ENCODE measurements around the gene CRTAC1.

Gene CRTAC1

GRCh38 chr10:97838091-97838490, 192.3 kb downstream of the CRTAC1 start:
- TF ChIP-seq ZFX (IDR thresholded peaks at IDR 0.05; ENCODE audit: borderline replicate concordance) (no peak), CTCF (IDR thresholded peaks at IDR 0.05) (no peak)
- no peak overlapping the region for H3K27ac ChIP-seq

- TF ChIP-seq CTCF (IDR thresholded peaks at IDR 0.05) (no peak), ZFX (IDR thresholded peaks at IDR 0.05; ENCODE audit: borderline replicate concordance) (no peak)
- H3K27ac ChIP-seq, result no peak overlapping the region
Measured at GRCh38 chr10:97836446-97836845, 194.0 kb downstream of the CRTAC1 start.

- TF ChIP-seq CTCF (IDR thresholded peaks at IDR 0.05) (no peak), ZFX (IDR thresholded peaks at IDR 0.05; ENCODE audit: borderline replicate concordance) (no peak)
Measured at GRCh38 chr10:97831259-97831658, 199.2 kb downstream of the CRTAC1 start.

GRCh38 chr10:97830064-97830463, 200.4 kb downstream of the CRTAC1 start:
- no peak for TF ChIP-seq ZFX (IDR thresholded peaks at IDR 0.05; ENCODE audit: borderline replicate concordance)
- TF ChIP-seq CTCF (IDR thresholded peaks at IDR 0.05), result no peak
- no peak overlapping the region for H3K27ac ChIP-seq

More at GRCh38 chr10:97831259-97831658, 199.2 kb downstream of the CRTAC1 start:
- no peak overlapping the region for H3K27ac ChIP-seq

- no peak for TF ChIP-seq ZFX (IDR thresholded peaks at IDR 0.05; ENCODE audit: borderline replicate concordance)
- no peak for TF ChIP-seq CTCF (IDR thresholded peaks at IDR 0.05)
- H3K27ac ChIP-seq, result no peak overlapping the region
Measured at GRCh38 chr10:97828721-97829120, 201.7 kb downstream of the CRTAC1 start.

GRCh38 chr10:97827702-97828291, 202.6 kb downstream of the CRTAC1 start:
- TF ChIP-seq CTCF (IDR thresholded peaks at IDR 0.05), result no peak
- H3K27ac ChIP-seq, result no peak overlapping the region

- no peak overlapping the region for H3K27ac ChIP-seq
- TF ChIP-seq ZFX (IDR thresholded peaks at IDR 0.05; ENCODE audit: borderline replicate concordance) (no peak), CTCF (IDR thresholded peaks at IDR 0.05) (no peak)
Measured at GRCh38 chr10:97826892-97827291, 203.5 kb downstream of the CRTAC1 start.

All from 22Rv1 (cell line).